ENCODE measurements around the gene GH2.
"Not testable (repeated sequence)": the region's sequence is repeated elsewhere in the genome, so short reads cannot be mapped to it uniquely, and the experiment has no call there.

GH2 gene

GRCh38 chr17:63911041-63911635, 29.4 kb upstream of the GH2 start, which contains the start of gene CSHL1:
CSHL1 (minus strand) TSS chr17:63911258; CDS start chr17:63911196, 62 bp downstream.
- no peak for DNase-seq (ENCODE audit: low spot score)

- no peak for DNase-seq (ENCODE audit: low spot score)
Observed at GRCh38 chr17:63910096-63910495, 28.4 kb upstream of the GH2 start.

GRCh38 chr17:63909586-63909985, 27.8 kb upstream of the GH2 start:
- not testable (repeated sequence) for DNase-seq (ENCODE audit: low spot score)

- DNase-seq (ENCODE audit: low spot score) = not testable (repeated sequence)
Observed at GRCh38 chr17:63907161-63907778, 25.5 kb upstream of the GH2 start.

GRCh38 chr17:63904796-63905195, 23.1 kb upstream of the GH2 start:
- not testable (repeated sequence) for DNase-seq (ENCODE audit: low spot score)

GRCh38 chr17:63903787-63904201, 22.1 kb upstream of the GH2 start:
- DNase-seq (ENCODE audit: low spot score) = not testable (repeated sequence)

- not testable (repeated sequence) for DNase-seq (ENCODE audit: low spot score)
Observed at GRCh38 chr17:63901971-63902370, 20.2 kb upstream of the GH2 start.

- DNase-seq (ENCODE audit: low spot score) = not testable (repeated sequence)
Observed at GRCh38 chr17:63898899-63899798, 17.4 kb upstream of the GH2 start.

- not testable (repeated sequence) for DNase-seq (ENCODE audit: low spot score)
Observed at GRCh38 chr17:63896524-63897354, 15.0 kb upstream of the GH2 start, which contains the start of gene CSH1. CSH1 (minus strand) TSS chr17:63896574; CDS start chr17:63896511, 63 bp downstream.

- DNase-seq (ENCODE audit: low spot score) = not testable (repeated sequence)
Observed at GRCh38 chr17:63894821-63895220, 13.1 kb upstream of the GH2 start.

- DNase-seq (ENCODE audit: low spot score) = not testable (repeated sequence)
Observed at GRCh38 chr17:63894021-63894420, 12.3 kb upstream of the GH2 start.

GRCh38 chr17:63892316-63893037, 10.7 kb upstream of the GH2 start:
- not testable (repeated sequence) for DNase-seq (ENCODE audit: low spot score)

GRCh38 chr17:63889026-63889848, 7.5 kb upstream of the GH2 start:
- DNase-seq (ENCODE audit: low spot score) = not testable (repeated sequence)

- not testable (repeated sequence) for DNase-seq (ENCODE audit: low spot score)
Observed at GRCh38 chr17:63885119-63885518, 3.4 kb upstream of the GH2 start.

GRCh38 chr17:63882626-63883126, 932 bp upstream of the GH2 start:
- not testable (repeated sequence) for DNase-seq (ENCODE audit: low spot score)

- not testable (repeated sequence) for DNase-seq (ENCODE audit: low spot score)
Observed at GRCh38 chr17:63881337-63881736, 407 bp downstream of the GH2 start.

- no peak for DNase-seq (ENCODE audit: low spot score)
Observed at GRCh38 chr17:63880706-63881105, 1.0 kb downstream of the GH2 start.

GRCh38 chr17:63878413-63878812, 3.3 kb downstream of the GH2 start:
- DNase-seq (ENCODE audit: low spot score) = not testable (repeated sequence)

GRCh38 chr17:63874693-63875092, 7.1 kb downstream of the GH2 start:
- not testable (repeated sequence) for DNase-seq (ENCODE audit: low spot score)

Data from globus pallidus (tissue), 1 donor.